Adipose tissue (tissue), 3 donors: ENCODE data around the gene PERP. TPM values are rescaled to one million over a fixed set of nuclear protein-coding genes. Genes with fewer than 3 reads are reported as not detected.

Source experiments
- H3K27ac ChIP-seq: one replicate; pipeline ENCODE4 v1.5.1; 2013; ENCODE audit warnings: low read depth, low read length
- WGBS, 3 donors: extraction: QIAGEN DNeasy Blood & Tissue Kit; methylation state at CpG; one replicate each; pipeline ENCODE4 v1.1.7; 2013; 5-methylcytosine and 5-hydroxymethylcytosine counted together
- polyA plus RNA-seq, 3 donors: library from polyadenylated mRNA; stranded (reverse); fragments of 200-250 nt; gene quantifications; one replicate each; pipeline ENCODE4 v1.2.3, GENCODE V29; 2013
- donor health status: healthy with polysubstance abuse.
- donor health status: Bipolar disorder and iron deficiency.
- donor health status: healthy.

Gene PERP
- polyA plus RNA-seq, 3 donors, result 12.4 to 24.0 (median 16.0) TPM

DNA sequence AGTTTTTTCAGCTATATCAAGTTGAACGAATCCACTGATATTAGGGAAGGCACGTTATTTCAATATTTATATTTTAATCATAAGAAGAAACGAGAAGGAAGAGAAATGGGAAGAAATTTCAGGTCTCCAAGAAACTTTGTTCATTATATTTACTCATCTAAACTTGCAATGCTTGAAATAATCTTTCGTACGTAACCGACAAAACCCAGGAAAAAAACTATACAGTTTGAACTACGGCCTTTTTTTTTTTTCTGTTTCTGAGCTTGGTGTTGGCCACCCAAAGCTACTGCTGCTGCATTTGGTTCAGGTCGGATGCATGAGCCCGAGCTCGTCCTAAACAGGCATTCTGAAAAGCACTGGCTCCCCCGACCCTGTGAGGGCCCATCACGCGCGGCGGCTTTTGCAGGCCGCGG, 548 bp downstream of the PERP start:
- 2 to 8% (median 4%) methylated on average over 17 of the region's 17 CpGs for WGBS, 3 donors
- no peak overlapping the region for H3K27ac ChIP-seq

DNA sequence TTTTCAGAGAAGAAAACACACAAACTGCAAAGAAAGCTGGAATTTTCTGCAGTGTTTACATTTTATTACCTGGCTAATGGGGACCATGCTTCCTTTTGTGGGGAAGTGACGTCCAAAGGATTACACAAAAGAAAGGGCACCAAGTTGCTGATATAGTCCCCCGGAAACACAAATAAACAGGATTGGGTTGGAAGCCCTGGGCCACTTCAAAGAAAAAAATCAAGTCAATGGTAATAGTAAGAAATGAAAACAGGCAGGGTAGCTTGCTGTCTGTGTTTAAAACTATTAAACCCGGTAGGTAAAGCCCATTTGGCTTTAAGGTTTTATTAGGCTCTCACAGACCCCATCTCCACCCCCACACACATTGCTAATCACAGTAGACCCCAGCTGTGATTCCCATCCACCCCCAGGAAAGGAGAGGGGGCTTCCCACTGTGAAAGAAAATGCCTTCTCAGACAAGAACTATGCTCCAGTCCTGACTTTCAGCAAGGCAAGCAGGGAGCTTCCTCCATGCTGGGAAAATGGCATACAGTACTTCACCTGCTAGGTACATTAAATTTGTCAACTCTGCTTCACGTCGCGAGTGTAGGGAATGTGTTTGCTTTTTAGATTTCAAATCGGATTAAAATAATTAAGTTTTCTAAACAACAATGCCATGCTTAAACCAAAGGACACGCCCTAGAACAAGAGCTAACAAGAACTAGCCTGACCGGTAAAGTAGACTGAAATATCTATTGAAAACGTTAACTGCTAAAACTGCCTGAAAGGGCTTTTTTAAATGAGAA, 1.1 kb downstream of the PERP start:
- 8 to 34% (median 29%) methylated on average over 10 of the region's 10 CpGs for WGBS, 3 donors
- no peak overlapping the region for H3K27ac ChIP-seq

DNA sequence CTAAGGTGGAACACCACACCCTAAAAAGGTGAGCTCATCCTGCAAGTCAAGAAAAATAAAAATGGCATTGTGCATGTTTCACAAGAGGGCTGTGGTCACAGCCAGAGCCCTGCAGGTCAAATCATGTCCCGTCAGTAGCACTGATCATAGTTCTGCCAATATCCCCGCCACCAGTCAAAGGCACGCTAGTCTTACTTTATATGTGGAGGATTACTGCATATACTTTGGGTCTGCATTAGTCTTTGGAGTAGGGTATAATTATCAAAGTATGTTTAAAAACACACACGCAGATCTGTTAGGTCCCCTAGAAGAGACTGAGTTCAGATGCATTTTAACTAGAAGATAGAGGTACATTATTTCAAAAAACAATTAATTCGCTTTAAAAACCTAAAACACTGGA, 1.8 kb downstream of the PERP start:
- WGBS, 3 donors, result 60 to 83% (median 82%) methylated on average over 5 of the region's 5 CpGs
- no peak overlapping the region for H3K27ac ChIP-seq

DNA sequence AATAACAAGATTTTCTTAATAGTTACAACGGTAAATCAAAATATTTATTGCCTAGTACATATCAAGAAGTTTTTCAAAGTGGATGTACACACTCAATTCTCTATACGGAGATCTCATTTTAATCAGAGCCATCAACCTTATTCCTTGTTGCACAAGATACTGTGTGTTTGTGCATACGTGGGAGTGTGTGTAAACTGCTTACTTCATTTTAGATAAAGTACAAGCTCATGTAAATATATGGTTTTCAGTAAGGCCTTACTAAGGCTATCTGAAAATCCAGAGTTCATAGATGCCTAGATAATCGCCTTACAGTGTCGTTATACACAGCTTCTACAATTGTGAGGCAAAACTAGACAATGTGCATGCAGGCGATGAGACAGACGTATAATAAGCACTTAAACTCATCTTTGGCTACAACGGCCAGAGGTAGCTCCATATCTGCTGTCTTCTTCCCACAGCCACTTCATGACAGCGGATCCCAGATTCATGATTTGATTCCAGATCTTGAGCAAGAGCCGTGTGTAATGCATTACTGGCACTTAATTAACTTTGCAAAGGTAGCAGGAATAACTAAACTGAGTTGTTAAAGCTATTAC, 2.5 kb downstream of the PERP start:
- no peak overlapping the region for H3K27ac ChIP-seq
- whole genome bisulfite sequencing, 3 donors, result 62 to 80% (median 79%) methylated on average over 10 of the region's 10 CpGs

DNA sequence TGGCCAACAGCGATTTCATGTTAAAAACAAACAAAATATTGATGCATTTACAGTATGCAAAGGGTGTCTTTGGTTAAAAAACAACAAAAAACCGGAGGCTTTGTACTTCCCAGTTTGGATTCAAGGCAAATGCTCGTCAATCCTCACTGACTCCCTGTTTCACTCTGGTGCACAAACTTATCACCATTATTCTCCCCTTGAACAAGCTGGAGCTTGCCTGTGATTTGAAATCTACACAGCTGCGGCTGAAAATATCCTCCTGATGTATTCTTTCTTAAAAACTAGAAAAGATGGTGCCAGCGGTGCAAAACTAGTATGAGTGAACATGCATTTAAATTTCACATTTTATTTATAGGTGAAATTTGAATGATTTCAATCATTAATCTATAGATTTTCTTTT, 3.3 kb downstream of the PERP start:
- 74 to 90% (median 87%) methylated on average over 5 of the region's 5 CpGs for WGBS, 3 donors
- no peak overlapping the region for H3K27ac ChIP-seq

DNA sequence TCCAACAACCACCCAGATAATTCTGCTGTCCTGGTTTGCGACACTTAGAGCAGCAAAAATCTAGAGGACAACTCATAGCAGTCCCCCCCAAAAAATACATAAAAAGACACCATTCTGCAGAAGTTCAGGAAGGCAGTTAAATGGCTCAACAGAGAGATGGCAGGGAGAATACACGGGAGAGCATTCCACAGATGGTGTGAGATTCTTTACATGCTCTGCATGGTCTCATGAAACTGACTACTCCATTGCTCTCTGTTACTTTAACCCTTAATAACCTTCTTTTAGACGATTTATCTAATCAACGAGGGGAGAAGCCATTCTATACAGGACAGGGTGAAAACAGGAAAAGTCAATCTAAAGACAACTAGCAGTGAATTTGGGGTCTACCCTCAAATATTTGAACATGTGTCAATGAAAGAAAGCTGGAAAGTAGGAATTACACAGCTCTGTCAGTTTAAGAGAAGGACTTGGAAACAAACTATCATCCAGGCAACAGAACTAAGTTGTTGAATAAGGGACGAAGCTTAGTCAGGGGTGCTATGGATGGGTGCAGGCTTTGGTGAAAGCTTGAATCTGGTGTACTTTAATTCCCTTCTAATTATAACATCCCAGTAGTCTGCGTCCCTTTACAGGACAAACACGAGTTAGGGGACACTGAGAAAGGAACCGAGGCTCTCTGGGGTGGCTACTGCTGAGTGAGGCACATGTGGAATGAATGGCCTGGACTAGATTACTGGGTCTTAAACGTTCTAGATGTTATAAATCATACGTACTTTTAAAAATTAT, 5.1 kb downstream of the PERP start:
- 72 to 76% (median 75%) methylated on average over 10 of the region's 10 CpGs for WGBS, 3 donors
- H3K27ac ChIP-seq, result no peak overlapping the region

DNA sequence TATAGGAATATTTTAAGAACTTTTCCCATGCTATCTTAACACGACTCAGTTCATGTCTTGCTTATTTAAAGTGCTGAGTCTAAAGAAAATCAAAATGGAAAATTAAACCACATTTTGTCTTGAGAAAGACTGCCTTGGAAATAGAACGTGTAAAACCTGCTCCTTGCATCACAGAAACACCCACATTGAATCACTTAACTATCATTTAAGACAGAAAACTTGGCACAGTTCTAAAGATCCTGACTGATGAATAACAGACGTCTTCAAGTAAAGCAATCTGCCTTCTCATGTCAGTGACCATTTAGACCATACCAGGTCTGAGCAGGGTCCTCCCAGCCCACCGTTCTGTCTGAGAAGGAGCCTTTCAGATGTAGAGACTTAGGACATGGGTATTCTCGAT, 7.4 kb downstream of the PERP start:
- H3K27ac ChIP-seq, result no peak overlapping the region
- WGBS, 3 donors, result 65 to 70% (median 68%) methylated on average over 5 of the region's 5 CpGs

DNA sequence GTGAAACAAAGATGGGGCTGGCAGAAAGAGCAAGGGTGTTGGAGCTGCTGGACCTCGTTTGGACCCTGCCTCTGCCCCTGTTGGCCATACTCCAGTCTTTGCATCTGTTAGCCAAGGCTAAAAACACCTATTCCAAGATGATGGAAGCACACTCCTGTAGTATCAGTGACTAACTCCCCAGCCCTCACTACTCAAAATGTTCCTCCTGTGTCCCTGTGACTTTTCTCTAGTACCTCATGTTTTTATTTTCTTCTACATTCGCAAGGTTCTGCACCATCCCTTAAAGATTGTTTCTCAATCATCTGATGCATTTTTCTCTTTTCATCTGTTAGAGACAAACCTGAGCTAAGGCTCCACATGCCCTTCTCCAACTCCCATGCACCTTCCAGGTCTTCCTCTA, 8.9 kb downstream of the PERP start:
- H3K27ac ChIP-seq, result no peak overlapping the region
- WGBS, 3 donors, result 79 to 92% (median 86%) methylated on average over 2 of the region's 2 CpGs

DNA sequence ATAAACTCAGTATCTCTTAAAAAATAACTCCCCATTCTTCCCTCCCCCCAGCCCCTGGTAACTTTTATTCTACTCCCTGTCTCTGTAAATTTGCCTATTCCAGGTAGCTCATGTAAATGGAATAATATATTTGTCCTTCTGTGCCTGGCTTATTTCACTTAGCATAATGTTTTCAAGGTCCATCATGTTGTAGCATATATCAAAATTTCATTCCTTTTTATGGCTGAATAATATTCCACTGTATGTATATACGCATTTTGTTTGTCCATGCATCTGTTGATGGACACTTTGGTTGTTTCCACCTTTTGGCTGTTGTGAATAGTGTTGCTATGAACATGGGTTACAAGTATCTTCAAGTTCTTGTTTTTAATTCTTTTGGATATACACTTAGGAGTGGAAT, 13.0 kb downstream of the PERP start:
- no peak overlapping the region for H3K27ac ChIP-seq
- 98 to 100% (median 98%) methylated on average over 1 of the region's 1 CpG for WGBS, 3 donors

DNA sequence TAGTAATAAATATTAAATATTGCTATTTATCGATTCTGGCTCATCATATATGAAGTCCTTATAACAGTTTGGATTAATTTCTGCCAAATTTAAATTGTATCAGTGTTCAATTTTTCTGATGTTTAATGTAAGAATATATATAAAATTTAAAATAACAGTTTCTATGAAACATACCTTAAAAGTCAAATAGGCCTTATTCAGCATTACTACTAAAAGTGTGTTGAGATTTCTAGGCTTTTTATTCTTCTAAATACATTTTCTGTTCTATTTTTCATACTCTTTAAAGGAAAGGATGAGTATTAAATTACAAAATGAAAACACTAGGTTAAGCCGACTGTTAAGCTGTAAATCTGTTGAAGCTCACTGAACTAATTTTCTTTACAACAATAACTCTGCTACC, 13.6 kb downstream of the PERP start:
- H3K27ac ChIP-seq, result no peak overlapping the region
- 93 to 97% (median 96%) methylated on average over 2 of the region's 2 CpGs for WGBS, 3 donors

DNA sequence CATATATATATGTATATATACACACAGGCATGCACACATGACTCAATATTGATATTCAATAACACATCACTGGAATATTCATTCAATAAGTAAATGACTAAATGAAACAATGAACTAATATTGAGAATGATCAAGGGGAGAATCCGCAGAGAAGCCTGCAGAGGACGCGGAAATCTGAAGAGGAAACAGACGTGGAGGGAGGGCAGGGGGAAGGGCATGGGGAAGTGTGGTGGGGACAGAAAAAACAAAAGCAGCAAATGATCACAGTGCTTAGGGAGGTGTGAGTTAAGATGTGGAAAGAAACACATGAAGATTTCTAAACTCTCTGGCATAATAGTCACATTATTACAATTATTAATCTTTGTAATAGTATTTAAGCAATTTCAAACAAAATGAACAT, 14.5 kb downstream of the PERP start:
- 39 to 71% (median 45%) methylated on average over 4 of the region's 4 CpGs for WGBS, 3 donors
- H3K27ac ChIP-seq, result no peak overlapping the region

DNA sequence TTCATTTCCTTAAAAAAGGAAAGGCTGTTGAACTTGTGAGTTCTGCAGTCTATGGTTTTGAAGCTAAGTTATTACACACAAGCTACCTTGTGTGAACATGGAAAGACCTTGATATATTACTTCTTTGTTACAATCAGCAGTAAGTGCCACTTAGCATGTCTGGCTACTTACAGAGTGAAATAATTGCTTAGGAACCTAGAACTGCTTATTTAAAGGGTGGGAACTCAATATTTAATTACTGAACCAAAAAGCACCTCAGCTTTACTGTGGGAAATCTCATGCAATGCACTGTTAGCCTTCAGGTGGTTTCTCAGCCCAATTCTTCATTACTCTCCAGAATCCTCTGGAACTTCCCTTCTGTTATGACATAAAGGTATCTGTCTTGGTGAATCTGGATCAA, 17.9 kb downstream of the PERP start:
- H3K27ac ChIP-seq, result no peak overlapping the region

DNA sequence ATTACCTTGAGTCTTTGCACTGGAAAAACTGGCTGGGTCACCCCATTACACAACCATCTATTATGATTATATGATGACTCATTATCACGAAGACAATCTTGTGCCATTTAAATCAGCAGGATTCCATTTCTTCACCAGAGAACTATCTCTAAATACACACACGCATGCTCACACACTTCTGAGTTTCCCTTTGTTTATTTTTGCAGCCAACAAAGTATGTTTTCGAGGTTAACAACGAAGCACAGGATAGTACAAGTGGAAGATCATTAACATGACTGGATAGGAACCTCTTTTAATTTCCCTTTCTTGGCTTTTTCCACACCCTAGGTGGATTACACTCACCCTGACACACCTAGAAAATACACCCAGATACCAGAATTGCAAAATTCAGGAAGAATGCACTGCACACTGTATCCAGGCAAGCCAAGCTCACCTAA, 18.9 kb downstream of the PERP start:
- WGBS, 3 donors, result 43 to 53% (median 44%) methylated on average over 4 of the region's 4 CpGs
- H3K27ac ChIP-seq, result no peak overlapping the region

DNA sequence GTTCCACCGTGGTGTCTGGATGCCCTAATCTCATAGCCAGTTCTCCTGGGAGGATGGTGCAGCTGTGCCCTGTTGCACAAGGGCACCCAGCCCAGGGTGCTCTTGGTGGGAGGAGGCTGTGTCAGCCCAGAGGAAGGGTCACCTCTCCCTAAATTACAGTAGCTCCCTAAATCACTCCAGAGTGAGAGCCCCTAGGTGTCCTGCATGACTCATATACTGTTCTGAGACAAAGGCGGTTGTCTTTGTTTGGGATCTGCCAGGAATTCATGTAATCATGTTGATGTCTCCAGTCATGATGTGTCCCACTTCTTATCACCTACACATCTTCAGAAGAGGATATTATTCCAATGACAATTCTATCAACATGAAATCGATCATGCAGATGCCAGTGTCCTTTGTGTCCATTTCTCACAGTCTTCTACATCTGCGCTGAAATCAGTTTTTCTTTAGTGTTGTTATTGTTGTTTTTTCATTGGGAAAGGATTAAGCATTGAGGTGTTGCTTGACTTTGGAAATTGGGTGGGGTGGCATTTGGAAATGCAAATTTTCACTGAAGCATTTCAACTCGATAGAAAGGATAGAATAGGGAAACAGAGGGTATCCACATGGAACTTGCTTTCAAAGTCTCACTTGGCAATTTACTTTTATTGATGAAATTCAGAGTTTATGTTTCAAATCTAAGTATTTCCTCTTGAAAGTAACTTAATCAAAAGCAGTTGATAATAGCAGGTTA, 19.5 kb downstream of the PERP start:
- 69 to 84% (median 82%) methylated on average over 5 of the region's 5 CpGs for WGBS, 3 donors
- no peak overlapping the region for H3K27ac ChIP-seq

DNA sequence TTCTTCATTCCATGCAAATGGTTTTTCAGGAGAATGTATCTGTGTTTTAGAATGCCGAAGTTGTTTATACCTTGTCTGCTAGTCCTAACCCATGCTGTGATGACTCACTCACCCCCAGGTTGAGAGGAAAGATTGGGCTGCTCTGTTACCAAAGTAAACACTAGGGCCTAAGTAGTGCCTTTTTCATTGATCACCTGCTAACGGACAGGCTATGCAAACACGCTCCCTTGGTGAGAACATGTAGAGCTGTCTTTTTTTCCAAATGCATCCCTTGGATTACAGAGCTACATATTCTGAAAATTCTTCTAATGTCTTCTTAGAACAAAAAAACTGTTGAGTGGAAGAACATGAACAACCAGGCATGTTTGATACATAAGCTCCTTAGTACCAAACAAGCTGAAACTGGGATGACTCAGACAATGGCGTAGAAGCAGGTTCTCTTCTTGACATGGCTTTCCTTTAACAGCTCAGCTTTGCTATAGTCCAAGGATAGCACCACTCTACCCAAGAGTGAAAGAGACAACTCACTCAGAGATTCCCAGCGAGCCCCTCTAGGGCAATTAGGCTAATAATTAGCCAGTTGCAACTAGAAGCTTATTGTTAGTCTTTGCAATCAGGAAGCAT, 20.5 kb downstream of the PERP start:
- H3K27ac ChIP-seq, result no peak overlapping the region
- WGBS, 3 donors, result 42 to 75% (median 73%) methylated on average over 5 of the region's 5 CpGs

DNA sequence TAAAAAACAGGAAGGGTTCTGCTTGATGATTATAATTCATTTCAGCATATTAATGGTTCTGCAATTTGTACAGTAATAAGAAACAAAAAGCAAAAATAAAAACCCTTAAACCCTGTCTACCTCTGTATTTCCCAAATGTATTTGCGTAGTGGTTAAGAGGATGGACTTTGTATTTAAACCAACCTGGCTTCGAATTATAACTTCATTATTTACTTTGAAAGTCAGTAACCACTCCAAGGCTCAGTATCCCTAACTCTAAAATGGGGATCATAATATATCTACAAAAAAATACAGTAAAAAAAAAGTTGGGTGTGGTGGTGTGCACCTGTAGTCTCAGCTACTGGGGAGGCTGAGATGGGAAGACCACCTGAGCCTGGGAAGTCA, 21.4 kb downstream of the PERP start:
- 85 to 91% (median 88%) methylated on average over 2 of the region's 2 CpGs for WGBS, 3 donors
- no peak overlapping the region for H3K27ac ChIP-seq

DNA sequence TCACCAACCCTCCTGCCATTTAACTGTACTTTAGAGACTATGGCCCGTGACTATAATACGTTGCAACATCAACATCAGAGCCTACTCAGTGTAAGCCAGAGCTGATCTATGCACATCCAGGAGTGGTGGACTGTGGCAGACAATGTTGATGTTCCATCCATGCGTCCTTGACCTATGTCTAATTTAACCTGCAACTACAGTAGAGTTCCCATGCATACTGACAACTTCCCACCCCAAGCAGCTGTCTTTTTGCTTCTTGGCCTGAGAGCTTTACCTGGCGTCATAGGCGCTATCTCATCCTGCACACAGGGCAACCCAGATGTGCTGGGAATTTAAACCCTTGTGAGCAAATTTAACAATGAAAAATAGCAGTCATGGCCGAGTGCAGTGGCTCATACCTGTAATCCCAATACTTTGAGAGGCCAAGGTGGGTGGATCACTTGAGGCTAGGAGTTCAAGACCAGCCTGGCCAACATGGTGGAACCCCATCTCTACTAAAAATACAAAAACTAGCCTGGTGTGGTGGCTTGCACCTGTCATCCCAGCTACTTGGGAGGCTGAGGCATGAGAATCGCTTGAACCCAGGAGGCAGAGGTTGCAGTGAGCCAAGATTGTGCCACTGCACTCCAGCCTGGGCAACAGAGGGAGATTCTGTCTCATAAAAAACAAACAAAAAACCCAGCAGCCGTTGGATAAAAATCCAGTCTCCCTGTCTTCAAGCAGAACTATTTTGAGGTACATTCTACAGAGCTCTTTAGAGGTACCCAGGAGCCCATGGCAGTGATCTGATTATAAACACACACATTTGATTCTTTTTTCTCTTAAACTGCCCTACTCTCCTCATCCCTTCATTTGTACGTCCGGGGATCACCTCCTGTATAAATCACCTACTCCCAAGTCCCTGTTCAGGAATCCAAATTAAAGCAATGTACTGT, 22.0 kb downstream of the PERP start:
- H3K27ac ChIP-seq, result no peak overlapping the region
- WGBS, 3 donors, result 79 to 88% (median 79%) methylated on average over 10 of the region's 10 CpGs
